Hematopoietic multipotent progenitor cell treated with erythropoietin and hydrocortisone succinate and interleukin-3 and kit ligand, for 15 days (in vitro differentiated cells): ENCODE measurements around the gene KCNS1.

Source experiments
- DNase-seq: peaks from one replicate; pipeline ENCODE4 v3.0.0-alpha.2; 2015; ENCODE audit warnings: low spot score

Gene KCNS1

DNA sequence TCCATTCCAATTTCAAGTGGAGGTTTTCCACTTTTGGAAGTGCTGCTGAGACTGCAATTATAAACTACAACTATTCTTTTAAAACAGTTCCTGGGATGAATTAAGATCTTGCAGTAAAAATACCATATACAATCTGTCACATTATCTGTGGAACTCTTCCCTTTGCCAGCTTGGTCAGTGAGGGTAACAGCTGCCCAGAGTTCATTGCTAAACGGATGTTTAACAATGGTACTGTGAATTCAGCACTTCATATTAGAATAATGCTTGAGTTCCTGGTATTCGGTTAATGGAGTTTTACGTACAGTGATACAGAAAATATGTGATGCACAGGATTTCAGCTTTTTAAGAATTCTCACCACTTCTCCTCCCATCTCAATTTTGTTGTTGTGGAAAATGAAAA, 51.5 kb downstream of the KCNS1 start:
- no peak for DNase-seq

DNA sequence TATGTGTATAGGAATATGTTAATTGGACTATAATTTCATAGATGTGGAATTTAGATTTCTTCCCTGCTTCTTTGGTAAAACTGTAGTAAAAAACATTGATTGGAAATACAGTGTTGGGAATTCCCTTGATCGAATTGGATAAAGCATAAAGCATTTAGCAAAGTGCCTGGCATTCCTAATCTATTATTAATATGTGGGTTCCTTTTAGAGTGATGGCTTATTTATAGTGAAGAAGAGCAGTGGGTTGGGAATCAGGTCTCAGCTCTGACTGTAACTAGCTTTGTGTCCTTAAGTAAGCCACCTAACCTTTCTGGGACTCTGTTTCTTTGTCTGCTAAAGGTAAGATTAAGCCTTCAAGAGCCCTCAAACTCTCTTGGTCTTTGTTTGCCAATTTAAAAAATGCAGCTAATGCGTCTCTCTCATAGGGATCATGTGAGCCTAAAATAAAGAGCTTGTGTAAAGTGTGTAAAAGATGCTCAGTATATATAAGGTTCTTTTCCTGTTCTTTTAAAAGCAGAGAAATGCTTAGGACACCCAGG, 53.3 kb downstream of the KCNS1 start:
- DNase-seq: no peak

DNA sequence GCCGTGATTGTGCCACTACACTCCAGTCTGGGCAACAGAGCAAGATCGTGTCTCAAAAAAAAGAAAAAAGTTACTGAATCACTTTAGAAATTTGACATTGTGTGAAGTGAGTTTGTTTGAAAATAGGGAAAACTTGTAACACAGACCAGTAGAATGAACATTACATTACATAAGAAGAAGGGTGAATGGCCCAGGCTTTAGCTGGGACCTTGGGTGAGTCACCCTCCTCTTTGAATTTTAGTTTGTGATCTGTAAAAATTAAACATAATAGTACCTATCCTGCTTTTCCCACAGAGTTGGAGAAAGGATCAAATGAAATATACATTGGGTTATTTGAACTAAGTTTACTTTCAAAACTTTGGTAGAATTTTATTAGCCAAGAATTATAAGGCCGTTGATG, 56.3 kb downstream of the KCNS1 start:
- DNase-seq: no peak

DNA sequence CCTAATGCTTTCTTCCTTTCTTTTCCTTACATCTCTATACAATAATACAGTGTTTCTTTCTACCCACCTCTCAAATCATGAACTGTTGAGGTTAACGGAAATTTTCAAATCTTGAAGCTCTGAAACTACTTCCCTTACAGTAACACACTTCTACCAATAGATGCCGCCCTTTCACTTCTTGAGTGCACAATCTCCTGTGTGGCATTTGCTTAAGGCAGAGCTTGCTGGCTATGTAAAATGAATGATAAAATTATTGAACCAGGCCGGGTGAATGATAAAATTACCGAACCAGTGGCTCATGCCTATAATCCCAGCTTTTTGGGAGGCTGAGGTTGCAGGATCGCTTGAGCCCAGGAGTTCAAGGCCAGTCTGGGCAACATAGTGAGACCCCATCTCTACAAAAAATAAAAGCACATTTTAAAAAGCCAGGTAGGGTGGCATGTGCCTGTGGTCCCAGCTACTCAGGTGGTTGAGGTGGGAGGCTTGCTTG, 56.8 kb downstream of the KCNS1 start:
- DNase-seq: peak; percentile 74

DNA sequence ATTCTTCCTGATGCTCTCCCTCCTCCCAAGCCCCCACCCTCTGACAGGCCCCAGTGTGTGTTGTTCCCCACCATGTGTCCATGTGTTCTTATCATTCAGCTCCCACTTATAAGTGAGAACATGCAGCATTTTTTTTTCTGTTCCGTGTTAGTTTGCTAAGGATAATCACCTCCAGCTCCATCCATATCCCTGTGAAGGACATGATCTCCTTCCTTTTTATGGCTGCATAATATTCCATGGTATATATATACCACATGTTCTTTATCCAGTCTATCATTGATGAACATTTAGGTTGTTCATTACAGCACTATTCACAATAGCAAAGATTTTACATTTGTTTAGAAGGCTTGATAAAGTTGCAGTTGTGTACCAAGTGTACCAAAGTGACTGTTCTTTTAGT, 57.9 kb downstream of the KCNS1 start:
- DNase-seq: no peak
